Stimulated activated naive CD8-positive, alpha-beta T cell treated with anti-CD3 and anti-CD28 coated beads, Interleukin-15, amount 100 ng/mL, for 72 hours (primary cell): Measurements from ENCODE around the gene POLRMT.

Experiments used
- ATAC-seq: fragments of 150-1000 bp; cut with Tn5 transposase; 2 replicates; pipeline ENCODE4 v1.10.0; 2021; ENCODE audit warnings: mild to moderate bottlenecking, moderate library complexity
- DNase-seq, 2 donors: peaks; one replicate each; pipeline ENCODE4 v3.0.0; 2021 to 2022
- H3K27ac Mint-ChIP-seq, 2 donors: one replicate each; pipeline ENCODE4 v1.8.0; 2022; ENCODE audit warnings: mild to moderate bottlenecking in 2 of 2, mixed read lengths in 2 of 2, moderate library complexity in 2 of 2
- H3K27me3 Mint-ChIP-seq: one replicate; pipeline ENCODE4 v1.8.0; 2022; ENCODE audit warnings: mixed read lengths
- H3K4me1 Mint-ChIP-seq: one replicate; pipeline ENCODE4 v1.8.0; 2022; ENCODE audit warnings: mild to moderate bottlenecking, mixed read lengths
- H3K4me3 Mint-ChIP-seq, 2 donors: one replicate each; pipeline ENCODE4 v1.8.0; 2022; ENCODE audit warnings: mild to moderate bottlenecking in 2 of 2, mixed read lengths in 2 of 2, moderate library complexity in 1 of 2
- H3K9me3 Mint-ChIP-seq, 2 donors: one replicate each; pipeline ENCODE4 v1.8.0; 2022; ENCODE audit warnings: mixed read lengths in 2 of 2

Gene POLRMT

DNA sequence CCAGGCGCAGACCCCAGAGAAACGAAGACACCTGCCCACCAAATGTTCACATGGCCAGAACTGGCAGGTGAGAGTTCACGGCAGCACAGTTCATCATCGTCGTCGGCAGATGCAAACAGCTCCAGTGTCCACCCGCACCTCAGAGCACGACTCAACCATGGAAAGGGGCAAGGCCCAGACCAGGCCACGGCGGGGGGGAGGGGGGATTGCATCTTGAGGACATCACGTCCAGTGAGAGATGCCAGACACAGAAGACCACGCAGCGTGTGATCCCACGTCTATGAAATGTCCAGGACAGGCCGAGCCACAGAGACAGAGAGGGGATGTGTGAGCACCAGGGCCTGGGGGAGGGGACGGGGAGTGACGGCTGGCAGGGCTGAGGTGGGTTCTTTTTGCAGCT lies 22.4 kb upstream of the POLRMT start:
- DNase-seq, result no peak

DNA sequence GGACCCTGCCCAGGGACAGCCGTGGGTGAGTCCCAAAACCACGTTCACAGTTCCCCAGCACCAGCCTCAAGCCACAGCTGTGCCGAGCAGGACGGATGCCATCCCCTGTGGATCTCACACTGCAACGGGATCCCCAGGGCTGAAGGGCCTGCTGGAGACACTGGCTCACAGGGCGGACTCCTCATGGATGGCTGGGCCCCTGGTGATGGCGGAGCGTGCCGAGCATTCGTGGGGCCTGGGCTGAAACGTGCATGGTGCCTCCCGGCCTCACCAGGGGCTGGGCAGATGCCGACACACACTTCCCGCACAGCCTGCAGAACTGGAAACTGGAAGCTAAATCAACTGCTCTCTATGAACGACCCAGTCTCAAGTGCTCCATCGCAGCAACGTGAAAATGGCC lies 20.1 kb upstream of the POLRMT start:
- no peak for DNase-seq
- H3K27ac Mint-ChIP-seq, result no peak overlapping the region
- H3K9me3 Mint-ChIP-seq, result no peaks in the 10 kb centered on the region
- H3K4me1 Mint-ChIP-seq, result peaks cover 36% of the 10 kb centered on the region
- H3K4me3 Mint-ChIP-seq, result no peak overlapping the region
- no peaks in the 10 kb centered on the region for H3K27me3 Mint-ChIP-seq
- ATAC-seq, result no peak

More for the DNA sequence above, 22.4 kb upstream of the POLRMT start:
- no peak overlapping the region for H3K4me3 Mint-ChIP-seq
- ATAC-seq, result no peak
- peak overlapping the region in 1 of 2 donors; percentile 69 for H3K27ac Mint-ChIP-seq
- no peaks in the 10 kb centered on the region for H3K27me3 Mint-ChIP-seq
- peaks cover 58% of the 10 kb centered on the region for H3K4me1 Mint-ChIP-seq
- no peaks in the 10 kb centered on the region for H3K9me3 Mint-ChIP-seq

DNA sequence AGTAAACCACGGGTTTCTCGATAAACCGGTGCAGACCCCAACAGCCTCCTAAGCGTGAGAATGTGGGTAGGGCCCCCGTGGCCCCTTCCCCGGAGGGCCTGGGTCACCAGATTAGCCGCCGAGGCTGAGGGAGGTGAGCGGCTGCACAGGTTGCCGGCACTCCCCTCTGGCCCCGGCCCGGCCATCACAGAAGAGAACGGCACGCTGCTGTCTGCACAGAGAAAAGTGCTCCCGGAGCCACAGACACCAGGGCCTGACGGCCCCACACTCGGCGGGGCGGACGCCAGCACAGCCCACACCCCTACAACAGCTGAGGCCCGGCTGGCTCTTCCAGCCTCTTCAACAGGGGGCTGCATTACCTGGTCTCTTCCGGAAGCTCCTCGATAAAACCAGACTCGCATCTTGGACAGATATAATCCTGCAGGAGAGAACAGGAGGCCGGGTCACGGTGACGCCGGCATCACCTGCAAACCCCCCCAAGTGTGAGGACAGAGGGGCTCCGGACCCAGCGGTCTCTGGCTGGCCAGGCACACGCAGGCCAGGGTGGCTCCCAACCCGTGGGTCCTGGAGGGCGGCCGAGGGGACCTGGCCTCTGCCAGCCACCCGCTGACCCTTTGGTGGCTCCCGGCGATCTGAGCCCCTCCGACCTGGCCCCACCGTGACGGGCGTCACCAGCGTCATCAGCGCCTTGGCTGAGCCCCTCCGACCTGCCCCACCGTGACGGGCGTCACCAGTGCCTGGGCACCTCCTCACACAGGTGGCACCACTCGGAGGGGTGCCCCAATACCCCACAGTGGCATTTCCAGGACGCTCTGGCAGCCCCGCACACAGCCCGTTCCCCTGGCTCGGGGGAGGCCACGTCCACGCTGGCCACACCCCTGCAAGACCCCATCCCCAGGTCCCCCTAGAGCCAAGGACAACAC lies 19.4 kb upstream of the POLRMT start:
- no peak overlapping the region for H3K27ac Mint-ChIP-seq
- H3K9me3 Mint-ChIP-seq, result no peaks in the 10 kb centered on the region
- DNase-seq, result no peak
- peaks cover 31% of the 10 kb centered on the region for H3K4me1 Mint-ChIP-seq
- H3K27me3 Mint-ChIP-seq, result no peaks in the 10 kb centered on the region
- H3K4me3 Mint-ChIP-seq, result no peak overlapping the region
- peak; percentile 17 for ATAC-seq

DNA sequence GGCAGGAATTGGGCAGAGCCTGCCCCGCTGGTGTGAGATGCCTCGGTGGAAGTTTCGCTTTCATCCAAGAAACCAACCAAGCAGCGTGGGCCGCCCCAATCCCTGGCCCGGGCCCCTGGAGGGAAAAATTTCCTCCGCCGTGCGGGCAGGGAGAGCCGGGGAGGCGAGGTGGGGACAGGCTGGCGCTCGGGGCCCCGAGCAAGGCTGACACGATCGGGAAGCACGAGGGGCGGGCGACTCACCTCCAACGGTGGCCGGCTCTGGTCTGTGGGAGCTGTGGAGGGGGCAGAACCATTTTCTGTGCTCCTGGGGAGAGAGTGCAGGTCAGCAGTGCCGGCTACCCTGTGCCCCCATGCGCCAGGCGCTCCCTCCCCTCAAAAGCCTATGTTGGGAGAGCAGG lies 18.7 kb upstream of the POLRMT start:
- H3K4me3 Mint-ChIP-seq, result no peak overlapping the region
- no peak for ATAC-seq

DNA sequence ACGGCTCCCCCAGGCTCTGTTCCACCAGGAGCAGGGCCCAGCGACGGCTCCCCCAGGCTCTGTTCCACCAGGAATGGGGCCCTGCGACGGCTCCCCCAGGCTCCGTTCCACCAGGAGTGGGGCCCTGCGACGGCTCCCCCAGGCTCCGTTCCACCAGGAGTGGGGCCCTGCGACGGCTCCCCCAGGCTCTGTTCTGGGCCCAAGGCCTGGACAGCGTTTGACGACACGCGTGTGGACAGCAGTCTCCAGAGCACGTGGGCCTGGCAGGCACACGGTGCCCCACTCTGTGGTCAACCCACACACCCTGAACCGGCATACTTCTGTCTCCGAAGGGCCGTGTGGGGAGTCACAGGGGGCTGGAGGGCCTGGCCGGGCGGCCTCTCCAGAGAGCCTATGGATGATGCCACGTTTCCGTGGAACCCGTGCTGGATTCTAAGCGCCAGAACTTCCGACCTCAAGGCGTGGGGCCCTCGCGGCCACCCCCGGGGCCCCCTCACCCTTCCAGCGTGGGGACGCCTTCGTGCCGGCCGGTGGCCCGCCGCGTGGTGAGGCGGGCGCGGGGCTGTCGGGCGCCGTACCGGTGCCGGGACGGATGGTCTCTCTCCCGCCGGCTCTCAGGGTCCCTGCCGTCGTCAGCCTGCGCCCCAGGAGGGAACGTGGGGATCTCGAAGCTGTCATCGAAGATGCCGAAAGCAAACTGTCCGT lies 17.9 kb upstream of the POLRMT start:
- DNase-seq (no peak), ATAC-seq (no peak)
- H3K4me1 Mint-ChIP-seq, result peaks cover 18% of the 10 kb centered on the region
- no peak overlapping the region for H3K27ac Mint-ChIP-seq
- no peaks in the 10 kb centered on the region for H3K9me3 Mint-ChIP-seq
- no peaks in the 10 kb centered on the region for H3K27me3 Mint-ChIP-seq
- no peak overlapping the region for H3K4me3 Mint-ChIP-seq

More for the DNA sequence above, 18.7 kb upstream of the POLRMT start:
- Mint-ChIP-seq H3K9me3 (no peaks in the 10 kb centered on the region), H3K4me1 (peaks cover 24% of the 10 kb centered on the region), H3K27ac (no peak overlapping the region), H3K27me3 (no peaks in the 10 kb centered on the region)
- DNase-seq, result no peak

DNA sequence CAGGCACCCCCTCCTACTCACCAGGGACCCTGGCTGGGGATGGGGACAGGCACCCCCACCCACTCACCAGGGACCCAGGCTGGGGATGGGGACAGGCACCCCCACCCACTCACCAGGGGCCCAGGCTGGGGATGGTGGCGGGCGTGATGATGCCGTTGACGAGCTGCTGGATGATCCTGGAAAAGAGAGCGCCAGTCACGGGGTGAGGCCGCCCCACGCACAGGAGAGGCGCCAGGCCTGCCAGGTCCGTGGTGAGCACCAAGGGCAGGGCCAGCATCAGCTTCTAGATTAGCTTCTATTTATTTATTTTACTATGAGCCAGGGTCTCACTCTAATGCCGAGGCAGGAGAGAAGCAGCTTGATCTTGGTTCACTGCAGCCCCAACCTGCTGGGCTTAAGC lies 16.8 kb upstream of the POLRMT start:
- H3K4me1 Mint-ChIP-seq, result peaks cover 7% of the 10 kb centered on the region
- no peaks in the 10 kb centered on the region for H3K9me3 Mint-ChIP-seq
- no peak for DNase-seq
- no peak overlapping the region for H3K4me3 Mint-ChIP-seq
- H3K27me3 Mint-ChIP-seq, result no peaks in the 10 kb centered on the region
- H3K27ac Mint-ChIP-seq, result no peak overlapping the region
- no peak for ATAC-seq

DNA sequence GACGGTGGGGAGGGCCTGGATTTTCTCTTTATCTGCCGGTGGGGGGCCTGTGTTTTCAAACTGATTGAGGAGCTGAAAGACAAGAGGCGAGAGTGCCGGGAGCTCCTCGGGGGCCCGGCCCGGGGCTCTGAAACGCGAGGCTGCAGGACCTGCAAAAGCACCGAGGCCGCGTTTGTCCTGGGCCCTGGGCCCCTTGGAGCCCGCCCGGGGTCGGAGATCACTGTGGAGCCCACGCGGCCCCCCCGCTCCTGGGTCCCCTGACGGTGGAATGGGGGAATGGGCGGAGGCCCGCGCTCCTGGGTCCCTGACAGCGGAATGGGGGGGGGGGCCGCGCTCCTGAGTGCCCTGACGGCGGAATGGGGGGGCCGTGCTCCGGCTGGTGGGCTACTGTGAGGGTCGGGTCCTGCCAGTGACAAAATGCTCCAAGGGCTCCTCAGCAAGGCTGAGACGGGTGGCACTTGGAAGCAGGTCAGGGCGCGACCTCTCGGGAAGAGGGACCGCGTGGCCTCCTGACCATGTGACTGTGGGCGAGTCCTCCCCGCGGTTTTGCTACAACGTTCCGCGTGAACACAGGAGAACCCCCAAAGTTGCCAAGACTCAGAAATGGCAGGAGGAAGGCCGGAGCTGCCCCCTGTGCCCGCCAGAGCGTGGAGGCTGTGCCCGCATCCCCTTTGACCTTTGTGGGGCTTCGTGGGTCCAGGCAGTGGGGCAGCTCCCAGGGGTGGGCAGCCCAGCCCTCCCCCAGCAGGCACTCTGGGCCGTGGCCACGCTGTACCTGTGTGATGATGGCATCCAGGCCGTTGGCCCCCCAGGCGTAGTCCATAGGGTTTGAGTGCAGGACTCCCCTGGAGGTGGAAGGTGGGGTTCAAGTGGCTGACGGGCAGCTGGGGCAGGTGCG lies 15.8 kb upstream of the POLRMT start:
- H3K27ac Mint-ChIP-seq, result no peak overlapping the region
- DNase-seq, result no peak
- no peaks in the 10 kb centered on the region for H3K27me3 Mint-ChIP-seq
- H3K9me3 Mint-ChIP-seq, result no peaks in the 10 kb centered on the region
- H3K4me1 Mint-ChIP-seq, result no peaks in the 10 kb centered on the region
- no peak overlapping the region for H3K4me3 Mint-ChIP-seq
- no peak for ATAC-seq

DNA sequence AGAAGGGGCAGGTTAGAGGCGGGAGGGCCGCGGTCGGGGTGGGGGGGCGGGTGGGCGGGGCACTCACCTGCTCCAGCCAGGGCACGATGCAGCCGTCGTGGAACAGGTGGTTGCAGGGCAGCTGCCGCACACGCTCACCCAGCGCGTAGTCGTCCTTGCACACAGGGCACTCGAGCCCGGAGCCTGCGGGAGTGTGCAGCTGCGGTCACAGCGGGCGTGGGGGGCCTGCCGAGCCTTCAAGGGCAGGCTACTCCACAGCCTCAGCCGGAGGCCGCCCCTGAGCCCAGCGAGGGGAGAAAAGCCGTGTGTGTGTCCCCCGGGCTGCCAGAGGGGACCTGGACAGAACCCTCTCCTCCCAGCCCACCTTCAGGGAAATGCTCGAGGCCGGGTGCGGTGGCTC lies 15.0 kb upstream of the POLRMT start:
- DNase-seq (no peak), ATAC-seq (no peak)
- H3K27ac Mint-ChIP-seq, result no peak overlapping the region
- no peaks in the 10 kb centered on the region for H3K4me1 Mint-ChIP-seq
- no peak overlapping the region for H3K4me3 Mint-ChIP-seq
- no peaks in the 10 kb centered on the region for H3K9me3 Mint-ChIP-seq
- H3K27me3 Mint-ChIP-seq, result no peaks in the 10 kb centered on the region

DNA sequence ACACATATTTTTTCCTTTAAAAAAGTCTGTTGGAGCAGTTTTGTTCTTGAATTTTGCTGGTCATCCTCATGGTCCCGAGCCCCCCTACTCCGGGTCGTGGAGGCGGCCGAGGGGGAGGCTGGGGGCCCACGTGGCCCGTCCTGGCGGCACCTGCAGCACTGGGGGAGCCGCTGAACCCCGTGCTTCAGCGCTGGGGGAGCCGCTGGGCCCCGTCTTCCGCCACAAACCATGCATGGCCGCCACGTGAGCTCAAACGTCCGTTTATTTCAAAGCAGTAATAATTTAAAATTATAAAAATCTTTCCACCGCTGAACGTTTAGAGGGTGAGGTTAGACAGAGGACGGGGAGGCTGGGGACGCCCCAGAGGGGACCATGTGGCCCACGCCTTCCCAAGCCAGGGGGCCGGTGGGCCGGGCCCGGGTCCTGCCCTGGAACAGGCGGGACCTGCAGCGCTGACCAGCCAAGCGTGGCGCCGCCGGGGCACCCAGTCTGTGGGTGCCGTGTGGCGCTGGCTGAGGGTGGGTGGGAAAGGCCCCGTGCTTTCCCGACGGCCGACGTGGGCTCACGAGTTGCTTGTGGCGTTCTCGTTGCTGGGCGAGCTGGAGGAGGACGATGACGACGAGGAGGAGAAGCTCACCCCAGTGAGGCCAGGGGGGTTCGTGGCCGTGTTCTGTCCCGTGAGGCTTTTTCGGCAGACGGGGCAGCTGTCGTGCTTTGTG lies 14.4 kb upstream of the POLRMT start:
- no peak overlapping the region for H3K27ac Mint-ChIP-seq
- no peaks in the 10 kb centered on the region for H3K9me3 Mint-ChIP-seq
- DNase-seq (no peak), ATAC-seq (no peak)
- H3K27me3 Mint-ChIP-seq, result no peaks in the 10 kb centered on the region
- H3K4me1 Mint-ChIP-seq, result no peaks in the 10 kb centered on the region
- H3K4me3 Mint-ChIP-seq, result no peak overlapping the region

DNA sequence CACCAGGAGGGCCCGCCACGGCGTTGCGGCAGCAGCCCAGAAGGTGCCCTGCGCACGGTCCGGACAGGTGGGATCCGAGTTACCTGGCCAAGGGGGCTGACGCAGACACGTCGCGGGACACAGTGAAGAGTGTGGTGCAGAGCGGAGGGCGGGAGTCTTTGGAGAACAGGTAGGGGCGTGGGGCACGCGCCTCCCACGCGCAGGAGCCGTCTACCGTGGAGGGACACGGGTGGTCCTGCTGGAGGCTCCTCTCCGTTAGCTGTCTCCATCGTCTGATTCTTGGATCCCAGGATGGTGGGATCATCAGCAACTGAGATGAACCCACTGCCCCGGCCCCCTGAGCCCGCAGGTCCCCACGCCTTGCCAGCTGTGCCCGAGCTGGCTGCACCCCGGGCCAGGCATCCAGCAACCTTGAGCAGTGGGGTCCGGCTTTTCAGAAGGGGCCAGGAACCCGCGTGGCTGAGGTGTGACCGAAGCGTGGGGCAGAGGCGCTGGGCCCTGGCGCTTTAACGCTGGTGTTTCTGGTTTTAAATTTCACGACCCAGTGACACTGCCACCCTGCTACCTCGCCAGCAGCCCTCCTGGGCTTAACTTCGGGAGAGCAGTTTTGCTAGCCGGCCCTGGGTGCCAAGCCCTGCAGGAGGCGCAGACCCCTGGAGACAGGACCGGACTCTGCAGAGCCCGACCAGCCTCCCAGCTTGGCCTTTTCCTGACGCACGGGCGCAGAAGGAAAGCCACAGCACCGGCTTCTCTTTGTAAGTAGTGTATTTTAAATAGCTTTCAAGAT lies 13.6 kb upstream of the POLRMT start:
- ATAC-seq (peak; percentile 10), DNase-seq (no peak)
- H3K4me3 Mint-ChIP-seq, result no peak overlapping the region
- H3K27me3 Mint-ChIP-seq, result no peaks in the 10 kb centered on the region
- H3K27ac Mint-ChIP-seq, result no peak overlapping the region
- no peaks in the 10 kb centered on the region for H3K4me1 Mint-ChIP-seq
- H3K9me3 Mint-ChIP-seq, result no peaks in the 10 kb centered on the region

DNA sequence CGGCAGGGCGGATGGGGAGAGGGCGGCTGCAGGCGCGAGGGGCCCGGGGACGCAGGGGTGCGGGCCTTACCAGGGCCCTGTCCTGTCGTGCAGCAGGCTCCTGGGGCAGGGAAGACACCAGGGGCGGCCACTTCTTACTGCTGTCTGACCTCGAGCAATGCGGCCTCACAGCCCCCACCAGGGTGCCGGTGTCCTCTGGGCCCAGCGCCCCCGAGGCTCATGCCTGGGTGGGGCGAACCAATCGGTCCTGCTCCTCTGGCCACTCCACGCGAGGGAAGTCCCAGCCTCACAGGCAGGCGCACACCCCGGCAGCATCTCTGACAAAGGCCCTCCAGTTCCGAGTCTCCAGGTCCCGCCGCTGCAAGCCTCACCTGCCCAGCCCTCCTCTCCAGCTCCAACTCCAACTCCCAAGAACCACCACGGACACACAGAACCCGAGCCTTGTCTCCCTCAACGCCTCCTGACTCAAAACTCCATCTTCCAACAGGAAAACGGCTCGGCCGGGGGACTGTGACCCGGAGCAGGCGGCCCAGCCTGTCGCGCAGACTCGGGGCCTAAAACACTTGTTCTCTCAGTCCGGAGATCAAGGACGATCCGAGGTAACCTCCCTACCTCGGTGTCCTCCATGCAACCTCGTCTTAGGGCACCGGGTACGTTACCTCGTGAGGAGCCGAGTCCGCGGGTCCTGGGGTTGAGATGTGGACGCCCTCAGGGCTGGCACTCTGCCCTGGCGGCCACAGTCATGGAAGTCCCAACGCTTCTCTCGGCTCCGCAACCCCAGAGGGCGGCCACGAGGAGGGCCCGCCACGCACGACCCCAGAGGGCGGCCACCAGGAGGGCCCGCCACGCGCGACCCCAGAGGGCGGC lies 12.8 kb upstream of the POLRMT start:
- ATAC-seq, result peak; percentile 27
- no peaks in the 10 kb centered on the region for H3K27me3 Mint-ChIP-seq
- H3K4me3 Mint-ChIP-seq, result no peak overlapping the region
- DNase-seq, result no peak
- peak overlapping the region in 1 of 2 donors; percentile 27 for H3K27ac Mint-ChIP-seq
- no peaks in the 10 kb centered on the region for H3K9me3 Mint-ChIP-seq
- no peaks in the 10 kb centered on the region for H3K4me1 Mint-ChIP-seq

DNA sequence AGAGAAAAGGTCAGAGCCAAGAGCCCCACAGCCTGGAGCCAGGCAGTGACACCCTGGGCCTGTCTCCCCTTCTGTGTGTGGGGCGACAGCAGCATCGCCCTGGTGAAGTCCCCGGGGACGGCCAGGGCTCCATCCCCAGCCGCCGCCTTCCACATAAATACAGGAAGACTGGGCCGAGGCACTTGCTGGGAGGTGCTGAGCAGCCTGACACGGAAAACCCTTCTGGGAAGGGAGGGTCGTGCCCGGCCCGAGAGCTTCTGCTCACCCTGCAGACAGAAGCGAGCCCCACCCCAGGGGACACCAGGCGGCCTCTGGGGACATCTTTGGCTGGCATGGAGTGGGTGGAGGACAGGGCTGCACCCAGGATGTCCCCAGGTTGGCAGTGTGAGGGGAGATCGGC lies 11.5 kb upstream of the POLRMT start:
- Mint-ChIP-seq H3K27me3 (no peaks in the 10 kb centered on the region), H3K4me3 (no peak overlapping the region), H3K4me1 (no peaks in the 10 kb centered on the region), H3K27ac (no peak overlapping the region), H3K9me3 (no peaks in the 10 kb centered on the region)
- no peak for ATAC-seq
- DNase-seq, result no peak

DNA sequence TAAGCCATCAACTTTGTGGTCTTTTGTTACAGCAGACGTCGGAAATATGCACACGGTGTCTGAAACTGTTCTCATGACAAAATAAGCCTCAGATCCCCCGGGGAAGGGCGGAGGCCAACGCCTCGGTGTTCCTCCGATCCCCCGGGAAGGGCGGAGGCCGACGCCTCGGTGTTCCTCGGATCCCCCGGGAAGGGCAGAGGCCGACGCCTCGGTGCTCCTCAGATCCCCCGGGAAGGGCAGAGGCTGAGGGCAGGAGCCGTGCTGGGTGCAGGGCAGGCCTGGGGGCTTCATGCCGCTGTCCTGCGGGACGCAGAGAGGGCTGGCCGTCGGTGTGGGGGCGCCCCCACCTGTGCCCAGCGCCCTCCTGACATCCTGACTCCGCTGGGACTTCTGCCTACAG lies 11.0 kb upstream of the POLRMT start:
- Mint-ChIP-seq H3K27me3 (no peaks in the 10 kb centered on the region), H3K4me3 (no peak overlapping the region), H3K9me3 (no peaks in the 10 kb centered on the region), H3K4me1 (peaks cover 3% of the 10 kb centered on the region), H3K27ac (no peak overlapping the region)
- no peak for DNase-seq
- no peak for ATAC-seq

DNA sequence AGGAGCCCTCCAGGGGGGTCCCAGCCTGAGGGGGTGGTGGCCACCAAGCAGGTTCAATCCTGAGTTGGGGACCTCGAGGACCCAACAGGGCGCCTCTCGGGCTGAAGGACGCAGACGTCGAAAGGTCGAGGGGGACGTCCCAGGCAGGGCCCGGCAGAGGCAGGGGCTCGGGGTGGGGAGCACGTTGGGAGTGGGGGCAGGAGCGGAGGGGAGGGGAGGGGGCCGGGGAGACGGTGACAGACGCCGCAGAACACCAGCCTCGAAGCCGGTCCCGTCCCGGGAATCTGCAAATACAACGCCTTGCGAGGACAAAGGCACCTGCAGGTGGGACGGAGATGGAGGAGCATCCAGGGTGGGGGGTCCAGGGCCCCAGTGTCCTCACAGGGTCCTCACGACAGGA lies 10.4 kb upstream of the POLRMT start:
- H3K9me3 Mint-ChIP-seq, result no peaks in the 10 kb centered on the region
- no peak overlapping the region for H3K27ac Mint-ChIP-seq
- no peak overlapping the region for H3K4me3 Mint-ChIP-seq
- ATAC-seq (no peak), DNase-seq (no peak)
- H3K27me3 Mint-ChIP-seq, result no peaks in the 10 kb centered on the region
- peaks cover 10% of the 10 kb centered on the region for H3K4me1 Mint-ChIP-seq
